Endothelial cell of umbilical vein (primary cell): ENCODE results near the gene VSX2. TPM values are rescaled to one million over a fixed set of nuclear protein-coding genes. Genes with fewer than 3 reads are reported as not detected.

Experiments
- BruUV-seq: library from RNA; stranded (reverse); fragments of 400-500 nt; replicated peaks from 2 replicates; lab custom pipeline; 2021; lab: Mats Ljungman, UMichigan
- CTCF ChIA-PET: fragments of 300-600, 350-600 bp; sonication (Branson Sonifier 250); formaldehyde crosslinking; loops from one replicate; lab custom pipeline; 2021; ENCODE audit warnings: antibody characterized with exemption, inconsistent platforms; lab: Charles Lee
- POLR2A ChIA-PET: fragments of 300-600, 350-600 bp; sonication (Branson Sonifier 250); formaldehyde crosslinking; loops from one replicate; lab custom pipeline; 2021; ENCODE audit warnings: antibody characterized with exemption, inconsistent platforms; lab: Charles Lee
- DNase-seq: peaks from one replicate; pipeline ENCODE4 v3.0.0-alpha.2; 2011; ENCODE audit warnings: low read depth, low spot score
- FAIRE-seq: peaks from 2 replicates; lab custom pipeline; 2011; peaks lifted over from hg19 to GRCh38; lab: Jason Lieb, UNC
- H2AFZ ChIP-seq: 2 replicates; pipeline ENCODE4 v1.6.0; 2012; ENCODE audit warnings: low read depth, low read length, control low read depth, inconsistent platforms
- H3K27ac ChIP-seq: 2 replicates; pipeline ENCODE4 v1.5.1; 2011; ENCODE audit warnings: low read depth, mild to moderate bottlenecking, control low read depth, low read length, moderate library complexity; ENCODE audit not compliant: insufficient read depth
- H3K27me3 ChIP-seq, 2 experiments: 2 replicates each; pipeline versions ENCODE4 v1.6.0 to v1.6.1; 2011; ENCODE audit warnings: low read length in 2 of 2, mixed read lengths in 1 of 2; ENCODE audit not compliant: control insufficient read depth in 2 of 2, insufficient read depth in 2 of 2
- H3K36me3 ChIP-seq, 2 experiments: 2 replicates in 1 of 2; 3 replicates in 1 of 2; pipeline ENCODE4 v1.5.1; 2011; ENCODE audit warnings: low read length in 2 of 2, mild to moderate bottlenecking in 1 of 2, moderate library complexity in 1 of 2; ENCODE audit not compliant: control insufficient read depth in 2 of 2, insufficient read depth in 2 of 2; ENCODE audit errors: extremely low read depth in 1 of 2
- H3K4me1 ChIP-seq: 3 replicates; pipeline ENCODE4 v1.5.1; 2011; ENCODE audit warnings: mild to moderate bottlenecking, low read length; ENCODE audit not compliant: control insufficient read depth, insufficient read depth; ENCODE audit errors: extremely low read depth
- H3K4me2 ChIP-seq: 2 replicates; pipeline ENCODE4 v1.6.1; 2011; ENCODE audit warnings: low read length, control low read depth, mixed read lengths; ENCODE audit not compliant: insufficient read depth
- H3K4me3 ChIP-seq, 3 experiments: fragments of 200-600 bp in 1 of 3; sonication (generic), shearing (Covaris generic) in 1 of 3; replicated peaks in 1 of 3; 2 replicates each; pipeline ENCODE4 v1.5.1; 2011 to 2016; ENCODE audit warnings: control low read depth in 3 of 3, low read length in 3 of 3, mild to moderate bottlenecking in 2 of 3, inconsistent platforms in 1 of 3, low read depth in 1 of 3, moderate library complexity in 1 of 3; ENCODE audit not compliant: insufficient read depth in 1 of 3
- H3K79me2 ChIP-seq: 2 replicates; pipeline ENCODE4 v1.6.0; 2012; ENCODE audit warnings: low read length, inconsistent platforms; ENCODE audit not compliant: control insufficient read depth, insufficient read depth
- H3K9ac ChIP-seq: replicated peaks from 2 replicates; pipeline ENCODE3; 2011; ENCODE audit warnings: low read length, control low read depth; ENCODE audit not compliant: insufficient read depth; ENCODE audit errors: extremely low read depth
- H3K9me1 ChIP-seq: replicated peaks from 3 replicates; pipeline ENCODE4 v1.6.0; 2011; ENCODE audit warnings: mild to moderate bottlenecking, low read length; ENCODE audit not compliant: control insufficient read depth, insufficient read depth; ENCODE audit errors: extremely low read depth
- H3K9me3 ChIP-seq: replicated peaks from 2 replicates; pipeline ENCODE4 v1.5.1; 2012; ENCODE audit warnings: low read length, inconsistent platforms; ENCODE audit not compliant: control insufficient read depth, insufficient read depth
- H4K20me1 ChIP-seq: replicated peaks from 2 replicates; pipeline ENCODE3; 2011; ENCODE audit warnings: mild to moderate bottlenecking, low read length; ENCODE audit not compliant: control insufficient read depth, insufficient read depth; ENCODE audit errors: extremely low read depth
- EZH2 ChIP-seq: IDR thresholded peaks from 2 replicates; pipeline ENCODE4 v1.6.1; 2012; ENCODE audit warnings: borderline replicate concordance, low read depth, mild to moderate bottlenecking, moderate library complexity, low read length, inconsistent platforms; ENCODE audit not compliant: severe bottlenecking
- FOS ChIP-seq: IDR thresholded peaks from 2 replicates; pipeline ENCODE4 v1.6.1; 2011; ENCODE audit warnings: mild to moderate bottlenecking, low read length, moderate library complexity, borderline replicate concordance; ENCODE audit not compliant: insufficient read depth
- GATA2 ChIP-seq: IDR thresholded peaks from 2 replicates; pipeline ENCODE4 v1.7.0; 2011; ENCODE audit warnings: low read depth, mild to moderate bottlenecking, moderate library complexity, mixed read lengths, low read length; ENCODE audit not compliant: insufficient read length, insufficient read depth
- JUN ChIP-seq: IDR thresholded peaks from 2 replicates; pipeline ENCODE4 v1.6.1; 2011; ENCODE audit warnings: borderline replicate concordance, low read depth; ENCODE audit not compliant: insufficient read length, insufficient read depth
- MYC ChIP-seq: IDR thresholded peaks from one replicate; pipeline ENCODE4 v1.6.1; 2011; ENCODE audit warnings: mild to moderate bottlenecking, low read depth, low read length
- POLR2A ChIP-seq: IDR thresholded peaks from 2 replicates; pipeline ENCODE4 v1.6.1; 2012; ENCODE audit warnings: low read depth, mild to moderate bottlenecking, control low read depth, low read length
- POLR2AphosphoS5 ChIP-seq: IDR thresholded peaks from 2 replicates; pipeline ENCODE4 v1.6.1; 2012; ENCODE audit warnings: low read depth, mild to moderate bottlenecking, control low read depth, low read length, moderate library complexity; ENCODE audit not compliant: insufficient read depth
- dilution Hi-C: fragments of 300-500 bp; cut with MboI; formaldehyde crosslinking; loops from one replicate; pipeline ENCODE4 v1.15.0; 2019; ENCODE audit warnings: low sequenced_read_pairs; ENCODE audit not compliant: extremely low pct_ligation_motif_present
- intact Hi-C: fragments of 100-400 bp; cut with micrococcal nuclease; formaldehyde crosslinking; loops from one replicate; pipeline ENCODE4 v1.10.0; 2022
- polyA plus RNA-seq, 4 experiments: library from polyadenylated mRNA; depleted of rRNA in 3 of 4; stranded (reverse) in 3 of 4; unstranded in 1 of 4; fragments of >200 nt; gene quantifications; 2 replicates each; pipeline versions ENCODE4 v1.2.1 to v1.2.3, GENCODE V29; 2011 to 2012; ENCODE audit warnings: missing spikeins in 1 of 4
- total RNA-seq: library from RNA; stranded (reverse); gene quantifications from 2 replicates; pipeline ENCODE4 v1.2.3, GENCODE V29; 2021
- TF ChIP-seq, protein P1 (sequence below), 2 donors: IDR thresholded peaks; 1 replicate in 1 of 2; 2 replicates in 1 of 2; pipeline ENCODE4 v1.5.1; 2011; ENCODE audit warnings: low read length in 2 of 2, mild to moderate bottlenecking in 2 of 2, moderate library complexity in 2 of 2, control low read depth in 1 of 2, inconsistent platforms in 1 of 2, low read depth in 1 of 2; ENCODE audit not compliant: insufficient read depth in 1 of 2; ENCODE audit errors: extremely low read depth in 1 of 2

Gene VSX2
- total and polyA plus RNA-seq, 2 donors (not counting 3 experiments of a cell fraction or from before 2014, with no cell fraction given): not detected

- dilution Hi-C loops: no loop called here
- no peaks in the 10 kb centered on the region for H3K4me1 ChIP-seq
- ChIA-PET CTCF (interaction anchor here (1.0 to 2.1 kb wide), 11 partner anchors 9 to 107 kb away, joined by 3 to 21 read pairs (median 3); no protein-coding TSS in a partner anchor), POLR2A (no interaction called here)
- H4K20me1 ChIP-seq: no peaks in the 10 kb centered on the region
- H3K27ac ChIP-seq: no peak overlapping the region
- peaks cover 10 to 15% of the 10 kb centered on the region in 2 experiments for H3K27me3 ChIP-seq
- BruUV-seq: no TSS peak
- no peaks in the 10 kb centered on the region for H3K9me3 ChIP-seq
- intact Hi-C loops: loop anchor here (1.0 kb wide), 2 partner anchors 33 to 39 kb away; no protein-coding TSS in a partner anchor
- H3K4me3 ChIP-seq: no peak overlapping the region
- no peak overlapping the region for H3K4me2 ChIP-seq
- no peak overlapping the region for H3K9ac ChIP-seq
- no peaks in the 10 kb centered on the region for H3K36me3 ChIP-seq
- H3K79me2 ChIP-seq: no peaks in the 10 kb centered on the region
- H3K9me1 ChIP-seq: no peaks in the 10 kb centered on the region
- no peak overlapping the region for H2AFZ ChIP-seq
- DNase-seq: no peak
- FAIRE-seq: no peak
- no peak for TF ChIP-seq MYC
- no peak for TF ChIP-seq EZH2
- TF ChIP-seq POLR2A: no peak
- no peak for TF ChIP-seq JUN
- no peak for TF ChIP-seq GATA2
- no peak for TF ChIP-seq POLR2AphosphoS5
- TF ChIP-seq, protein P1, sequence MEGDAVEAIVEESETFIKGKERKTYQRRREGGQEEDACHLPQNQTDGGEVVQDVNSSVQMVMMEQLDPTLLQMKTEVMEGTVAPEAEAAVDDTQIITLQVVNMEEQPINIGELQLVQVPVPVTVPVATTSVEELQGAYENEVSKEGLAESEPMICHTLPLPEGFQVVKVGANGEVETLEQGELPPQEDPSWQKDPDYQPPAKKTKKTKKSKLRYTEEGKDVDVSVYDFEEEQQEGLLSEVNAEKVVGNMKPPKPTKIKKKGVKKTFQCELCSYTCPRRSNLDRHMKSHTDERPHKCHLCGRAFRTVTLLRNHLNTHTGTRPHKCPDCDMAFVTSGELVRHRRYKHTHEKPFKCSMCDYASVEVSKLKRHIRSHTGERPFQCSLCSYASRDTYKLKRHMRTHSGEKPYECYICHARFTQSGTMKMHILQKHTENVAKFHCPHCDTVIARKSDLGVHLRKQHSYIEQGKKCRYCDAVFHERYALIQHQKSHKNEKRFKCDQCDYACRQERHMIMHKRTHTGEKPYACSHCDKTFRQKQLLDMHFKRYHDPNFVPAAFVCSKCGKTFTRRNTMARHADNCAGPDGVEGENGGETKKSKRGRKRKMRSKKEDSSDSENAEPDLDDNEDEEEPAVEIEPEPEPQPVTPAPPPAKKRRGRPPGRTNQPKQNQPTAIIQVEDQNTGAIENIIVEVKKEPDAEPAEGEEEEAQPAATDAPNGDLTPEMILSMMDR (IDR thresholded peaks at IDR 0.05; ENCODE audit: extremely low read depth in 1 of 2, insufficient read depth in 1 of 2, low read depth in 1 of 2, low read length in 2 of 2): no peak
- TF ChIP-seq FOS: no peak
These were observed 20.8 kb upstream of the VSX2 start for GRCh38 chr14:74218462-74218861.
